A673 (cell line): ENCODE measurements around the gene ZNHIT6. TPM values are rescaled to one million over a fixed set of nuclear protein-coding genes. Genes with fewer than 3 reads are reported as not detected.

ENCODE experiments used
- BruUV-seq: library from RNA; stranded (reverse); fragments of 400-500 nt; replicated peaks from 2 replicates; lab custom pipeline; 2021; lab: Mats Ljungman, UMichigan
- CTCF ChIA-PET: fragments of 300-600 bp; sonication (Branson Sonifier 250); formaldehyde crosslinking; loops from one replicate; lab custom pipeline; 2022; ENCODE audit warnings: antibody characterized with exemption; lab: Charles Lee
- POLR2A ChIA-PET: fragments of 300-600 bp; sonication (Branson Sonifier 250); formaldehyde crosslinking; loops from one replicate; lab custom pipeline; 2022; ENCODE audit warnings: antibody characterized with exemption; ENCODE audit not compliant: low non-redundant PET; lab: Charles Lee
- DNase-seq: peaks from one replicate; pipeline ENCODE4 v3.0.0-alpha.2; 2015; ENCODE audit warnings: low spot score
- H3K27ac ChIP-seq: fragments of 200-600 bp; sonication (generic); 2 replicates; pipeline ENCODE4 v1.5.1; 2016; ENCODE audit warnings: mixed run types, low read depth, mild to moderate bottlenecking, mixed read lengths, antibody characterized with exemption, low read length; ENCODE audit not compliant: poor library complexity, severe bottlenecking
- H3K27me3 ChIP-seq: fragments of 200-600 bp; sonication (generic); replicated peaks from 2 replicates; pipeline ENCODE4 v1.6.1; 2017; ENCODE audit warnings: mixed run types, low read depth, mild to moderate bottlenecking, mixed read lengths, antibody characterized with exemption, low read length; ENCODE audit not compliant: insufficient read depth, poor library complexity
- H3K36me3 ChIP-seq: fragments of 200-600 bp; sonication (generic); 2 replicates; pipeline ENCODE4 v1.6.1; 2016; ENCODE audit warnings: mixed run types, mild to moderate bottlenecking, mixed read lengths, antibody characterized with exemption, low read length; ENCODE audit not compliant: insufficient read depth, poor library complexity, severe bottlenecking
- H3K4me1 ChIP-seq: fragments of 200-600 bp; sonication (generic); 2 replicates; pipeline ENCODE4 v1.6.1; 2017; ENCODE audit warnings: mixed run types, mild to moderate bottlenecking, mixed read lengths, antibody characterized with exemption, low read length; ENCODE audit not compliant: insufficient read depth, poor library complexity, severe bottlenecking
- H3K4me3 ChIP-seq: fragments of 200-600 bp; sonication (generic); 2 replicates; pipeline ENCODE4 v1.5.1; 2016; ENCODE audit warnings: low read depth, mixed run types, mild to moderate bottlenecking, mixed read lengths, low read length; ENCODE audit not compliant: poor library complexity, severe bottlenecking
- H3K9me3 ChIP-seq: fragments of 200-600 bp; sonication (generic); 2 replicates; pipeline ENCODE4 v1.6.1; 2016; ENCODE audit warnings: mixed run types, low read depth, mild to moderate bottlenecking, mixed read lengths, antibody characterized with exemption, low read length; ENCODE audit not compliant: poor library complexity, severe bottlenecking
- CTCF ChIP-seq: fragments of 300-800, 200-600 bp; sonication (generic); conservative IDR thresholded peaks from 2 replicates; pipeline ENCODE4 v1.5.1; 2017; ENCODE audit warnings: low read depth, mild to moderate bottlenecking, antibody characterized with exemption, low read length, moderate library complexity, mixed read lengths
- EZH2 ChIP-seq: fragments of 200-600 bp; sonication (generic); IDR thresholded peaks from 2 replicates; pipeline ENCODE4 v1.6.1; 2017; ENCODE audit warnings: borderline replicate concordance, low read depth, mild to moderate bottlenecking, mixed read lengths, antibody characterized with exemption, low read length; ENCODE audit not compliant: poor library complexity, severe bottlenecking
- intact Hi-C: fragments of 100-400 bp; cut with micrococcal nuclease; formaldehyde crosslinking; loops from one replicate; pipeline ENCODE4 v1.10.0; 2022; ENCODE audit not compliant: unreplicated experiment
- total RNA-seq: library from RNA; stranded (reverse); gene quantifications from 2 replicates; pipeline ENCODE4 v1.2.3, GENCODE V29; 2021

Gene ZNHIT6
- total RNA-seq, 1 experiment from 2014 or later = 37.6 TPM

DNA sequence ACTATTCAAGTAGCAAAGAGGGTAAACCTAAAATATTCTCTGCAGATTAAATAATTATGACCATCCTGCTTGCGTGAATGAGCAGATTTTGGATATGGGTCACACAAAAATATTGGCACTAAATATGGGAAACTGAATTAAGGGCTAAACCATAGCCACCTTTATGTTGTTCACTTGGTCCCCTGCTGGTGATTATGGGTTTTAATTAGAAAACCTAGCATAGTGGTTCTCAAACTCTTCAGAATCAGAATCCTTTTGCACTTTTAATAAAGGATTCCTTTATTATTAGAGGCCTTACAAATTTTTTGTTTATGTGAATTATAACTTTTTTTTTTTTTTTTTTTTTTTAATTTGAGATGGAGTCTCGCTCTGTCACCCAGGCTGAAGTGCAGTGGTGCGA, 38.5 kb upstream of the ZNHIT6 start:
- no TSS peak for BruUV-seq
- no peaks in the 10 kb centered on the region for H3K4me1 ChIP-seq

DNA sequence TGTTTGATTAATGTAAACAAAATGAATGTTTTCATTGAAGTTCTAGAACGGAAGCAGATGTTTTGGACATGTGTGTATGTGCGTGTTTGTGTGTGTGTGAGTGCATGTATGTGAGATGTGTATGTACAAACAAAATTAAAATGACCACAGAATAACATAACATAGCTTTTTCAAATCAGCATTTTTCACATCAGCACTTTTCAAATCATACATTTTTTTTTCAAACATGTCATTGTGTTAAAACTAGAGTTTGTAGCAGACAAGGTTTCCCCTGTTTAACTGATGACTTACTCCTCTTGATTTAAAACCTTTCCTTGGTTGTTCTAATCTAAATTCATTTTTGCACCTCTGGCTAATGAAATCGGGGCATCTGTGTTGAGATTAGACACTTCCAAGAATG, 35.6 kb upstream of the ZNHIT6 start:
- BruUV-seq = no TSS peak
- H3K4me3 ChIP-seq = no peak overlapping the region
- POLR2A ChIA-PET = no interaction called here

More for the DNA sequence above, 38.5 kb upstream of the ZNHIT6 start:
- Histone ChIP-seq H3K27ac (no peak overlapping the region), H3K27me3 (no peaks in the 10 kb centered on the region), H3K9me3 (no peaks in the 10 kb centered on the region), H3K4me3 (no peak overlapping the region), H3K36me3 (no peaks in the 10 kb centered on the region)
- intact Hi-C loops = no loop called here
- ChIA-PET POLR2A (no interaction called here), CTCF (no interaction called here)
- DNase-seq = no peak
- TF ChIP-seq CTCF (0 out of 2 replicates have a peak, but pooled peaks have one; percentile 13), EZH2 (no peak)

GRCh38 chr1:85734931-85735330, 26.7 kb upstream of the ZNHIT6 start:
- no peak for DNase-seq
- BruUV-seq = no TSS peak
- TF ChIP-seq CTCF = no peak
- no peak for TF ChIP-seq EZH2
- no peak overlapping the region for H3K27ac ChIP-seq
- no peaks in the 10 kb centered on the region for H3K9me3 ChIP-seq
- no peaks in the 10 kb centered on the region for H3K36me3 ChIP-seq
- intact Hi-C loops = no loop called here
- no peaks in the 10 kb centered on the region for H3K27me3 ChIP-seq
- POLR2A ChIA-PET = no interaction called here
- no peaks in the 10 kb centered on the region for H3K4me1 ChIP-seq
- no peak overlapping the region for H3K4me3 ChIP-seq
- CTCF ChIA-PET = no interaction called here

More for the DNA sequence above, 35.6 kb upstream of the ZNHIT6 start:
- Histone ChIP-seq H3K4me1 (no peaks in the 10 kb centered on the region), H3K27ac (no peak overlapping the region), H3K36me3 (no peaks in the 10 kb centered on the region), H3K9me3 (no peaks in the 10 kb centered on the region), H3K27me3 (no peaks in the 10 kb centered on the region)
- intact Hi-C loops = no loop called here
- CTCF ChIA-PET = no interaction called here
- DNase-seq = no peak
- TF ChIP-seq CTCF (no peak), EZH2 (no peak)
